H1 (cell line): ENCODE measurements around the gene FBXL14. TPM values are rescaled to one million over a fixed set of nuclear protein-coding genes. Genes with fewer than 3 reads are reported as not detected.

Source experiments
- CTCF ChIA-PET: fragments of 300-600 bp; sonication (Branson Sonifier 250); formaldehyde crosslinking; loops from one replicate; lab custom pipeline; 2021; ENCODE audit not compliant: partially characterized antibody; lab: Charles Lee
- POLR2A ChIA-PET: fragments of 300-600 bp; sonication (Branson Sonifier 250); formaldehyde crosslinking; loops from one replicate; lab custom pipeline; 2021; ENCODE audit warnings: inconsistent platforms; ENCODE audit not compliant: partially characterized antibody; lab: Charles Lee
- DNase-seq, 2 experiments: peaks; one replicate each; pipeline versions ENCODE4 v3.0.0 to v3.0.0-alpha.2; 2010 to 2022; ENCODE audit warnings: low spot score in 2 of 2, low read depth in 1 of 2, mixed read lengths in 1 of 2
- FAIRE-seq: peaks from 2 replicates; lab custom pipeline; 2011; peaks lifted over from hg19 to GRCh38; lab: Jason Lieb, UNC
- H2AFZ ChIP-seq: 2 replicates; pipeline ENCODE4 v1.8.1; 2012; ENCODE audit warnings: low read length, inconsistent platforms
- H2AK5ac ChIP-seq: 2 replicates; pipeline ENCODE4 v1.6.1; 2013; ENCODE audit warnings: low read depth, low read length
- H2BK120ac ChIP-seq: replicated peaks from 2 replicates; pipeline ENCODE3; 2013; ENCODE audit warnings: low read depth, low read length, inconsistent platforms
- H2BK12ac ChIP-seq: 2 replicates; pipeline ENCODE4 v1.6.1; 2013; ENCODE audit warnings: low read depth, low read length
- H2BK15ac ChIP-seq: 2 replicates; pipeline ENCODE4 v1.6.1; 2013; ENCODE audit warnings: low read length
- H2BK20ac ChIP-seq: 2 replicates; pipeline ENCODE4 v1.6.1; 2013; ENCODE audit warnings: low read length
- H2BK5ac ChIP-seq: 2 replicates; pipeline ENCODE4 v1.6.1; 2013; ENCODE audit warnings: low read depth, low read length
- H3K14ac ChIP-seq: 2 replicates; pipeline ENCODE4 v1.6.1; 2013; ENCODE audit warnings: inconsistent platforms; ENCODE audit not compliant: insufficient read length
- H3K18ac ChIP-seq: 2 replicates; pipeline ENCODE4 v1.6.1; 2013; ENCODE audit warnings: low read length; ENCODE audit errors: extremely low read depth
- H3K23ac ChIP-seq: 2 replicates; pipeline ENCODE4 v1.6.1; 2013; ENCODE audit warnings: inconsistent platforms; ENCODE audit not compliant: insufficient read length
- H3K23me2 ChIP-seq: 2 replicates; pipeline ENCODE4 v1.6.1; 2013; ENCODE audit warnings: low read depth, low read length
- H3K27ac ChIP-seq: 2 replicates; pipeline ENCODE4 v1.6.1; 2011; ENCODE audit warnings: low read depth, low read length, inconsistent platforms
- H3K27me3 ChIP-seq, 4 experiments: replicated peaks in 1 of 4; 1 replicate in 1 of 4; 2 replicates in 3 of 4; pipeline versions ENCODE4 v1.6.1 to v1.8.1; 2011 to 2013; ENCODE audit warnings: low read length in 3 of 4, mild to moderate bottlenecking in 3 of 4, inconsistent platforms in 2 of 4, mixed read lengths in 2 of 4, moderate library complexity in 1 of 4; ENCODE audit not compliant: control insufficient read depth in 3 of 4, insufficient read depth in 3 of 4; ENCODE audit errors: extremely low read depth in 1 of 4
- H3K36me3 ChIP-seq, 4 experiments: 2 replicates each; pipeline versions ENCODE4 v1.6.1 to v1.8.1; 2011 to 2013; ENCODE audit warnings: mild to moderate bottlenecking in 4 of 4, low read length in 3 of 4, moderate library complexity in 2 of 4, control low read depth in 1 of 4, inconsistent platforms in 1 of 4; ENCODE audit not compliant: insufficient read depth in 4 of 4, control insufficient read depth in 2 of 4
- H3K4ac ChIP-seq: replicated peaks from 2 replicates; pipeline ENCODE3; 2013; ENCODE audit warnings: low read length, low read depth, mixed read lengths, inconsistent platforms; ENCODE audit not compliant: insufficient read length
- H3K4me1 ChIP-seq, 4 experiments: replicated peaks in 1 of 4; 1 replicate in 1 of 4; 2 replicates in 3 of 4; pipeline versions ENCODE4 v1.6.1 to v1.8.1; 2011 to 2013; ENCODE audit warnings: low read length in 3 of 4, inconsistent platforms in 2 of 4, mixed read lengths in 1 of 4; ENCODE audit not compliant: insufficient read depth in 4 of 4, control insufficient read depth in 3 of 4
- H3K4me2 ChIP-seq, 2 experiments: 2 replicates each; pipeline versions ENCODE4 v1.6.1 to v1.8.1; 2011 to 2013; ENCODE audit warnings: low read depth in 2 of 2, low read length in 2 of 2, control low read depth in 1 of 2, inconsistent platforms in 1 of 2, mild to moderate bottlenecking in 1 of 2; ENCODE audit not compliant: insufficient read depth in 1 of 2
- H3K4me3 ChIP-seq, 4 experiments: fragments of 200-600, 300-600 bp in 1 of 4; sonication (generic), shearing (Covaris generic), sonication (Bioruptor Twin) in 1 of 4; 2 replicates each; pipeline versions ENCODE4 v1.5.1 to v1.8.1; 2011 to 2016; ENCODE audit warnings: low read length in 4 of 4, low read depth in 3 of 4, control low read depth in 2 of 4, inconsistent platforms in 2 of 4, mild to moderate bottlenecking in 2 of 4, mixed read lengths in 1 of 4, moderate library complexity in 1 of 4; ENCODE audit not compliant: insufficient read depth in 2 of 4; ENCODE audit errors: extremely low read depth in 1 of 4
- H3K56ac ChIP-seq: replicated peaks from 2 replicates; pipeline ENCODE3; 2013; ENCODE audit warnings: low read depth, mild to moderate bottlenecking, mixed read lengths, low read length, inconsistent platforms; ENCODE audit not compliant: insufficient read length
- H3K79me1 ChIP-seq: 2 replicates; pipeline ENCODE4 v1.6.1; 2013; ENCODE audit warnings: low read depth, low read length, control low read depth
- H3K79me2 ChIP-seq, 2 experiments: 2 replicates each; pipeline versions ENCODE4 v1.6.1 to v1.8.1; 2012 to 2013; ENCODE audit warnings: low read length in 2 of 2, mild to moderate bottlenecking in 2 of 2, inconsistent platforms in 1 of 2; ENCODE audit not compliant: insufficient read depth in 2 of 2, control insufficient read depth in 1 of 2
- H3K9ac ChIP-seq, 4 experiments: replicated peaks in 1 of 4; 1 replicate in 1 of 4; 2 replicates in 3 of 4; pipeline versions ENCODE4 v1.6.1 to v1.8.1; 2011 to 2013; ENCODE audit warnings: low read depth in 3 of 4, low read length in 3 of 4, control low read depth in 2 of 4, mild to moderate bottlenecking in 2 of 4, moderate library complexity in 2 of 4, inconsistent platforms in 1 of 4; ENCODE audit errors: extremely low read depth in 1 of 4
- H3K9me3 ChIP-seq, 2 experiments: 2 replicates each; pipeline versions ENCODE4 v1.6.1 to v1.8.1; 2012 to 2013; ENCODE audit warnings: mild to moderate bottlenecking in 2 of 2, moderate library complexity in 2 of 2, control low read depth in 1 of 2, inconsistent platforms in 1 of 2, low read depth in 1 of 2, low read length in 1 of 2, mixed read lengths in 1 of 2; ENCODE audit not compliant: insufficient read depth in 2 of 2
- H4K20me1 ChIP-seq, 2 experiments: replicated peaks in 1 of 2; 2 replicates each; pipeline versions ENCODE3 to v1.8.1; 2011 to 2013; ENCODE audit warnings: inconsistent platforms in 2 of 2, low read length in 2 of 2, mild to moderate bottlenecking in 1 of 2; ENCODE audit not compliant: insufficient read depth in 2 of 2, control insufficient read depth in 1 of 2
- H4K5ac ChIP-seq: 2 replicates; pipeline ENCODE4 v1.6.1; 2013; ENCODE audit warnings: low read length, low read depth, mixed read lengths, inconsistent platforms; ENCODE audit not compliant: insufficient read length
- H4K8ac ChIP-seq: 2 replicates; pipeline ENCODE4 v1.8.0; 2013; ENCODE audit warnings: mild to moderate bottlenecking, moderate library complexity, low read length, inconsistent platforms; ENCODE audit not compliant: insufficient read depth; ENCODE audit errors: extremely low read depth
- H4K91ac ChIP-seq: replicated peaks from 2 replicates; pipeline ENCODE3; 2013; ENCODE audit warnings: low read length, mixed read lengths, inconsistent platforms; ENCODE audit not compliant: insufficient read length
- HDAC2 ChIP-seq, 2 experiments: fragments of 300-600 bp in 1 of 2; sonication (generic) in 1 of 2; IDR thresholded peaks; 2 replicates each; pipeline ENCODE4 v1.6.1; 2011 to 2012; ENCODE audit warnings: low read depth in 2 of 2, low read length in 2 of 2, mild to moderate bottlenecking in 2 of 2, moderate library complexity in 2 of 2, borderline replicate concordance in 1 of 2, inconsistent platforms in 1 of 2
- RFX5 ChIP-seq: IDR thresholded peaks from 2 replicates; pipeline ENCODE4 v1.6.1; 2011; ENCODE audit warnings: low read depth, low read length, improper control_type of control experiment, borderline replicate concordance
- WGBS, 2 experiments: shearing (Covaris generic) in 1 of 2; methylation state at CpG; one replicate each; pipeline versions ENCODE4 v1.1.6 to v1.1.7; 2013 to 2015; ENCODE audit warnings: low lambda C conversion rate in 2 of 2, mixed read lengths in 2 of 2, inconsistent platforms in 1 of 2, low coverage in 1 of 2, missing lambda C conversion rate in 1 of 2; ENCODE audit not compliant: insufficient replicate concordance in 2 of 2, insufficient coverage in 1 of 2, insufficient read length in 1 of 2; ENCODE audit errors: extremely low coverage in 1 of 2, missing lambda C conversion rate in 1 of 2; 5-methylcytosine and 5-hydroxymethylcytosine counted together
- polyA plus RNA-seq, 7 experiments: library from polyadenylated mRNA; depleted of rRNA in 3 of 7; stranded (reverse) in 5 of 7; unstranded in 2 of 7; fragments of >200 nt in 5 of 7; fragments of 200-250 nt in 2 of 7; gene quantifications; 1 replicate in 5 of 7; 2 replicates in 1 of 7; 4 replicates in 1 of 7; pipeline versions ENCODE4 v1.2.1 to v1.2.3, GENCODE V29; 2011 to 2013; ENCODE audit warnings: missing spikeins in 2 of 7, mixed read lengths in 2 of 7
- total RNA-seq: library from RNA; stranded (reverse); fragmentation: NEBNext Ultra II Directional; extraction: Animal tissue kit (Norgen Biotek cat#: 25700); gene quantifications from 2 replicates; pipeline ENCODE4 v1.2.1, GENCODE V29; 2021

The FBXL14 gene
- total and polyA plus RNA-seq, 2 of the 8 experiments (the other 6 are each of a cell fraction or from before 2014, with no cell fraction given), result 5.5 to 9.6 TPM

DNA sequence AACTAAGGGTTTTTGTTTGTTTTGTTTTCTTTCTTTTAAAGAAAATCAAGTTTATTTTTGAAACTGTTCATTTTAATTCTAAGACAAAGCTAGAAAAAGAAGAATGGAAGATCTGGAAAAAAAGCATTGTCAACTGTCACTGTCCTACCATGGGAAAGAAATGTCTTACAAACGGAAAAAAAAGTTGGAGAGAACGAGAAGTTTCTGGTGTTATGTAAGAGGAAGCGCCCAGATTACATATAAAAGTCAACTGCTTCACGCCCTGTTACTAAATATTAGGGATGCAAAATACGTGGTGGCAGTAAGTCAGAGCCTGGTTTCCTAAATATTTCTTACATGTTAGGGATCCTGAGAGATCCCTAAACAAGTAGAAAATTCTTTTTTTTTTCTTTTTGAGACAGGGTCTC lies 14.3 kb upstream of the FBXL14 start:
- H2BK12ac ChIP-seq, result no peak overlapping the region
- no peak overlapping the region for H3K4ac ChIP-seq
- no peak overlapping the region for H2BK15ac ChIP-seq
- no peak overlapping the region for H3K9ac ChIP-seq
- no peak overlapping the region for H3K4me3 ChIP-seq
- H2BK20ac ChIP-seq, result no peak overlapping the region
- TF ChIP-seq HDAC2 (IDR thresholded peaks at IDR 0.05; ENCODE audit: borderline replicate concordance in 1 of 2, low read depth in 2 of 2, low read length in 2 of 2) (no peak), RFX5 (no peak)
- peaks cover 0 to 17% (median 14%) of the 10 kb centered on the region in 4 experiments; a peak in 5 of 7 replicates for H3K27me3 ChIP-seq
- no peak overlapping the region for H3K23ac ChIP-seq
- H3K23me2 ChIP-seq, result peaks cover 9% of the 10 kb centered on the region
- H3K18ac ChIP-seq, result no peak overlapping the region
- H4K5ac ChIP-seq, result no peak overlapping the region
- H4K91ac ChIP-seq, result no peak overlapping the region
- no peak for DNase-seq
- H3K4me1 ChIP-seq, result peaks cover 0 to 7% (median 2%) of the 10 kb centered on the region in 4 experiments; a peak in 5 of 7 replicates
- no peak overlapping the region for H2BK120ac ChIP-seq
- H4K20me1 ChIP-seq, result peaks cover 0 to 6% of the 10 kb centered on the region in 2 experiments
- no peak overlapping the region for H4K8ac ChIP-seq
- no peaks in the 10 kb centered on the region for H3K79me2 ChIP-seq
- no peaks in the 10 kb centered on the region for H3K79me1 ChIP-seq
- FAIRE-seq, result no peak
- H3K27ac ChIP-seq, result no peak overlapping the region
- H3K9me3 ChIP-seq, result no peaks in the 10 kb centered on the region
- CTCF ChIA-PET, result interaction anchor here (0.5 kb wide), 1 partner anchor 505 kb away, joined by 3 read pairs; no protein-coding TSS in a partner anchor
- H2AFZ ChIP-seq, result no peak overlapping the region
- POLR2A ChIA-PET, result no interaction called here
- H3K56ac ChIP-seq, result no peak overlapping the region
- no peak overlapping the region for H2AK5ac ChIP-seq
- no peak overlapping the region for H3K14ac ChIP-seq
- no peak overlapping the region for H2BK5ac ChIP-seq
- WGBS, 2 experiments, result 65% methylated on average over 5 of the region's 5 CpGs; no CpG with 5 or more reads in 1 of the 2 experiments
- no peak overlapping the region for H3K4me2 ChIP-seq
- H3K36me3 ChIP-seq, result no peaks in the 10 kb centered on the region
